GM12892 (cell line): ENCODE measurements around the gene MAVS.

Experiments
- POLR2A ChIP-seq: IDR thresholded peaks from 2 replicates; pipeline ENCODE4 v1.6.1; 2011; ENCODE audit warnings: low read depth, low read length, control low read depth
- POLR2AphosphoS5 ChIP-seq: IDR thresholded peaks from 2 replicates; pipeline ENCODE4 v1.6.1; 2011; ENCODE audit warnings: low read depth, low read length, control low read depth

DNA sequence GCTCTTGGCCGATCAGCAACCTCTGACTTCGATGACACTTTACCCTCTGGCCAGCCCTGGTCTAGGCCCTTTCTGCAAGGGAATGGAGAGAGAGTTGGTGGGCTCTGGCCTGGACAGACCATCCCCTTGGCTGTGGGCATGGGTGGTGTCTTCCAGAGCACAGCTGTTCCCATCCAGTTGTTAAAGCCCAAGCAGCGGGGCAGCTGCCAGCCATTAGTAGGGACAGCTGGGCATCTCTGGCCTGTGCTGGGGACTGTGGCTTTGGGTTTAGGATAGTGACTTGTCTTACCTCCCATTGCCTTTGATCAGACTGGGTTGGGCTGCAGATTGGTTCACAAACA is 47.8 kb upstream of the MAVS start:
- TF ChIP-seq POLR2AphosphoS5: no peak
- TF ChIP-seq POLR2A: no peak
